ENCODE measurements around the gene IL13. TPM values are rescaled to one million over a fixed set of nuclear protein-coding genes. Genes with fewer than 3 reads are reported as not detected.

Gene IL13
- total RNA-seq, 1 experiment from 2014 or later, result not detected

- TF ChIP-seq ZBTB33 (IDR thresholded peaks at IDR 0.05; ENCODE audit: extremely low read depth, insufficient replicate concordance, low read length) (no peak), JUND (IDR thresholded peaks at IDR 0.05) (no peak), ZNF274 (IDR thresholded peaks at IDR 0.05; ENCODE audit: low read depth, low read length) (no peak), MAX (IDR thresholded peaks at IDR 0.05) (no peak)
Observed at GRCh38 chr5:132673488-132673887, 15.5 kb downstream of the IL13 start (continued).

- Histone ChIP-seq H3K4me1 (ENCODE audit: control insufficient read depth in 1 of 2, insufficient read depth in 2 of 2, low read length in 2 of 2) (peaks cover 24 to 34% of the 10 kb centered on the region in 2 experiments), H3K9me2 (ENCODE audit: insufficient read depth) (no peaks in the 10 kb centered on the region), H3K9me3 (ENCODE audit: control insufficient read depth in 1 of 2, insufficient read depth in 1 of 2, low read depth in 1 of 2, low read length in 2 of 2) (no peaks in the 10 kb centered on the region), H3K4me3 (replicated peaks in 1 of 2; ENCODE audit: low read depth in 1 of 2, low read length in 2 of 2) (0 out of 4 replicates have a peak within 1 kb of the TSS, but pooled peaks of 1 of the 2 experiments have one; percentile 1), H2AFZ (ENCODE audit: low read depth, low read length, poor library complexity, severe bottlenecking) (no peak within 1 kb of the TSS), H3K36me3 (ENCODE audit: control insufficient read depth in 1 of 2, insufficient read depth in 2 of 2, low read length in 2 of 2) (no peaks in the 10 kb centered on the region), H3K9ac (ENCODE audit: low read length) (no peak within 1 kb of the TSS), H4K20me1 (ENCODE audit: insufficient read depth) (no peaks in the 10 kb centered on the region), H3K27ac (ENCODE audit: low read depth, low read length) (no peak within 1 kb of the TSS), H3K27me3 (ENCODE audit: insufficient read depth, low read length) (no peaks in the 10 kb centered on the region), H3K79me2 (ENCODE audit: insufficient read depth, low read length) (no peaks in the 10 kb centered on the region), H3K4me2 (ENCODE audit: low read length) (peak within 1 kb of the TSS; percentile 40)
- RAD21 ChIA-PET (ENCODE audit: low non-redundant PET in 1 of 2, low total read pairs in 2 of 2, uncharacterized antibody in 2 of 2, unreplicated experiment in 2 of 2), result no interaction called here
- POLR2A ChIA-PET, result no interaction called here
- DNase-seq (ENCODE audit: low read depth, low spot score) (no peak), ATAC-seq (no peak)
- intact Hi-C loops (cut with micrococcal nuclease), result loop anchor here (10.0 kb wide), 1 partner anchor 149 kb away; no protein-coding TSS in a partner anchor
- TF ChIP-seq YY1 (IDR thresholded peaks at IDR 0.05; ENCODE audit: extremely low read depth, insufficient replicate concordance, low read depth, low read length), result no peak
- no peak for TF ChIP-seq EZH2 (IDR thresholded peaks at IDR 0.05)
- TF ChIP-seq CTCF (IDR thresholded peaks at IDR 0.05 in 2 of 3, conservative IDR thresholded peaks at IDR 0.05 in 1 of 3; ENCODE audit: borderline replicate concordance in 1 of 3, insufficient read depth in 1 of 3, low read depth in 2 of 3, low read length in 2 of 3), result no peak
- no peak for TF ChIP-seq SP1 (IDR thresholded peaks at IDR 0.05; ENCODE audit: low read depth)
- no peak for TF ChIP-seq ZBTB33 (IDR thresholded peaks at IDR 0.05; ENCODE audit: extremely low read depth, insufficient replicate concordance, low read length)
- TF ChIP-seq RAD21 (IDR thresholded peaks at IDR 0.05; ENCODE audit: low read depth), result no peak
- no peak for TF ChIP-seq CBX3 (IDR thresholded peaks at IDR 0.05; ENCODE audit: low read depth)
- TF ChIP-seq CEBPB (IDR thresholded peaks at IDR 0.05; ENCODE audit: low read depth), result no peak
- TF ChIP-seq POLR2AphosphoS5 (IDR thresholded peaks at IDR 0.05; ENCODE audit: low read depth, low read length), result no peak
- no peak for TF ChIP-seq ATF3 (IDR thresholded peaks at IDR 0.05)
- TF ChIP-seq FOSL1 (IDR thresholded peaks at IDR 0.05; ENCODE audit: low read depth), result no peak
- BruUV-seq (replicated peaks), result no TSS peak
- CTCF ChIA-PET, result no interaction called here
Observed at GRCh38 chr5:132673939-132674630, 16.1 kb downstream of the IL13 start, which contains the start of gene IL4. IL4 (plus strand) TSS chr5:132673989; CDS start chr5:132674051, 62 bp downstream.

Measured in HCT116 (cell line).